ENCODE measurements around the gene COQ10A.
A peak's percentile ranks its signal among the peaks of the same experiment; 100 is the strongest.

The COQ10A gene

GRCh38 chr12:56243731-56244181, 23.0 kb upstream of the COQ10A start:
- H3K4me1 ChIP-seq (ENCODE audit: control insufficient read depth, insufficient read depth, low read length): no peaks in the 10 kb centered on the region
- no peak overlapping the region for H3K27ac ChIP-seq (ENCODE audit: low read length)
- no peaks in the 10 kb centered on the region for H3K27me3 ChIP-seq (ENCODE audit: control insufficient read depth in 1 of 2, insufficient read depth in 2 of 2, low read length in 2 of 2)
- no peak overlapping the region for H3K9ac ChIP-seq (ENCODE audit: low read length in 2 of 2)
- H3K9me3 ChIP-seq (ENCODE audit: control insufficient read depth in 2 of 2, low read length in 2 of 2): no peaks in the 10 kb centered on the region
- H3K4me3 ChIP-seq (ENCODE audit: low read length in 2 of 2): no peak overlapping the region
- peaks cover 71 to 72% of the 10 kb centered on the region in 2 donors for H3K36me3 ChIP-seq (ENCODE audit: control insufficient read depth in 2 of 2, insufficient read depth in 2 of 2, low read length in 2 of 2)

- Histone ChIP-seq H3K9me3 (ENCODE audit: control insufficient read depth in 2 of 2, low read length in 2 of 2) (no peaks in the 10 kb centered on the region), H3K36me3 (ENCODE audit: control insufficient read depth in 2 of 2, insufficient read depth in 2 of 2, low read length in 2 of 2) (peaks cover 71 to 75% of the 10 kb centered on the region in 2 donors), H3K9ac (ENCODE audit: low read length in 2 of 2) (no peak overlapping the region), H3K4me1 (ENCODE audit: control insufficient read depth, insufficient read depth, low read length) (no peaks in the 10 kb centered on the region), H3K4me3 (ENCODE audit: low read length in 2 of 2) (no peak overlapping the region), H3K27ac (ENCODE audit: low read length) (no peak overlapping the region), H3K27me3 (ENCODE audit: control insufficient read depth in 1 of 2, insufficient read depth in 2 of 2, low read length in 2 of 2) (no peaks in the 10 kb centered on the region)
Observed at GRCh38 chr12:56244494-56244893, 22.2 kb upstream of the COQ10A start.

GRCh38 chr12:56247923-56248322, 18.8 kb upstream of the COQ10A start:
- H3K9me3 ChIP-seq (ENCODE audit: control insufficient read depth in 2 of 2, low read length in 2 of 2): no peaks in the 10 kb centered on the region
- no peaks in the 10 kb centered on the region for H3K4me1 ChIP-seq (ENCODE audit: control insufficient read depth, insufficient read depth, low read length)
- H3K4me3 ChIP-seq (ENCODE audit: low read length in 2 of 2): no peak overlapping the region
- peak overlapping the region in 1 of 2 donors; percentile 5 for H3K9ac ChIP-seq (ENCODE audit: low read length in 2 of 2)
- H3K27ac ChIP-seq (ENCODE audit: low read length): no peak overlapping the region
- no peaks in the 10 kb centered on the region for H3K27me3 ChIP-seq (ENCODE audit: control insufficient read depth in 1 of 2, insufficient read depth in 2 of 2, low read length in 2 of 2)
- H3K36me3 ChIP-seq (ENCODE audit: control insufficient read depth in 2 of 2, insufficient read depth in 2 of 2, low read length in 2 of 2): peaks cover 66 to 68% of the 10 kb centered on the region in 2 donors

GRCh38 chr12:56248711-56249110, 18.0 kb upstream of the COQ10A start:
- Histone ChIP-seq H3K9me3 (ENCODE audit: control insufficient read depth in 2 of 2, low read length in 2 of 2) (no peaks in the 10 kb centered on the region), H3K27me3 (ENCODE audit: control insufficient read depth in 1 of 2, insufficient read depth in 2 of 2, low read length in 2 of 2) (no peaks in the 10 kb centered on the region), H3K9ac (ENCODE audit: low read length in 2 of 2) (no peak overlapping the region), H3K4me1 (ENCODE audit: control insufficient read depth, insufficient read depth, low read length) (no peaks in the 10 kb centered on the region), H3K36me3 (ENCODE audit: control insufficient read depth in 2 of 2, insufficient read depth in 2 of 2, low read length in 2 of 2) (peaks cover 66 to 68% of the 10 kb centered on the region in 2 donors), H3K4me3 (ENCODE audit: low read length in 2 of 2) (no peak overlapping the region), H3K27ac (ENCODE audit: low read length) (no peak overlapping the region)

- Histone ChIP-seq H3K4me1 (ENCODE audit: control insufficient read depth, insufficient read depth, low read length) (peaks cover 18% of the 10 kb centered on the region), H3K27ac (ENCODE audit: low read length) (no peak overlapping the region), H3K27me3 (ENCODE audit: control insufficient read depth in 1 of 2, insufficient read depth in 2 of 2, low read length in 2 of 2) (no peaks in the 10 kb centered on the region), H3K36me3 (ENCODE audit: control insufficient read depth in 2 of 2, insufficient read depth in 2 of 2, low read length in 2 of 2) (peaks cover 59 to 62% of the 10 kb centered on the region in 2 donors), H3K4me3 (ENCODE audit: low read length in 2 of 2) (no peak overlapping the region), H3K9me3 (ENCODE audit: control insufficient read depth in 2 of 2, low read length in 2 of 2) (no peaks in the 10 kb centered on the region), H3K9ac (ENCODE audit: low read length in 2 of 2) (no peak overlapping the region)
Observed at GRCh38 chr12:56252649-56253048, 14.1 kb upstream of the COQ10A start.

GRCh38 chr12:56253091-56253490, 13.7 kb upstream of the COQ10A start:
- H3K9ac ChIP-seq (ENCODE audit: low read length in 2 of 2): no peak overlapping the region
- no peaks in the 10 kb centered on the region for H3K9me3 ChIP-seq (ENCODE audit: control insufficient read depth in 2 of 2, low read length in 2 of 2)
- no peak overlapping the region for H3K4me3 ChIP-seq (ENCODE audit: low read length in 2 of 2)
- peaks cover 21% of the 10 kb centered on the region for H3K4me1 ChIP-seq (ENCODE audit: control insufficient read depth, insufficient read depth, low read length)
- H3K27me3 ChIP-seq (ENCODE audit: control insufficient read depth in 1 of 2, insufficient read depth in 2 of 2, low read length in 2 of 2): no peaks in the 10 kb centered on the region
- H3K27ac ChIP-seq (ENCODE audit: low read length): no peak overlapping the region
- H3K36me3 ChIP-seq (ENCODE audit: control insufficient read depth in 2 of 2, insufficient read depth in 2 of 2, low read length in 2 of 2): peaks cover 55 to 57% of the 10 kb centered on the region in 2 donors

- peak overlapping the region; percentile 83 to 92 for H3K9ac ChIP-seq (ENCODE audit: low read length in 2 of 2)
- H3K27me3 ChIP-seq (ENCODE audit: control insufficient read depth in 1 of 2, insufficient read depth in 2 of 2, low read length in 2 of 2): no peaks in the 10 kb centered on the region
- peaks cover 43 to 46% of the 10 kb centered on the region in 2 donors for H3K36me3 ChIP-seq (ENCODE audit: control insufficient read depth in 2 of 2, insufficient read depth in 2 of 2, low read length in 2 of 2)
- H3K4me1 ChIP-seq (ENCODE audit: control insufficient read depth, insufficient read depth, low read length): peaks cover 28% of the 10 kb centered on the region
- H3K4me3 ChIP-seq (ENCODE audit: low read length in 2 of 2): no peak overlapping the region
- no peak overlapping the region for H3K27ac ChIP-seq (ENCODE audit: low read length)
- no peaks in the 10 kb centered on the region for H3K9me3 ChIP-seq (ENCODE audit: control insufficient read depth in 2 of 2, low read length in 2 of 2)
Observed at GRCh38 chr12:56255671-56256070, 11.1 kb upstream of the COQ10A start.

GRCh38 chr12:56256326-56256960, 10.3 kb upstream of the COQ10A start:
- Histone ChIP-seq H3K9me3 (ENCODE audit: control insufficient read depth in 2 of 2, low read length in 2 of 2) (no peaks in the 10 kb centered on the region), H3K36me3 (ENCODE audit: control insufficient read depth in 2 of 2, insufficient read depth in 2 of 2, low read length in 2 of 2) (peaks cover 43 to 46% of the 10 kb centered on the region in 2 donors), H3K4me1 (ENCODE audit: control insufficient read depth, insufficient read depth, low read length) (peaks cover 28% of the 10 kb centered on the region), H3K9ac (ENCODE audit: low read length in 2 of 2) (peak overlapping the region; percentile 83 to 92), H3K4me3 (ENCODE audit: low read length in 2 of 2) (peak overlapping the region; percentile 88 to 96), H3K27ac (ENCODE audit: low read length) (peak overlapping the region; percentile 18), H3K27me3 (ENCODE audit: control insufficient read depth in 1 of 2, insufficient read depth in 2 of 2, low read length in 2 of 2) (no peaks in the 10 kb centered on the region)

GRCh38 chr12:56257071-56257470, 9.7 kb upstream of the COQ10A start:
- peak overlapping the region; percentile 18 for H3K27ac ChIP-seq (ENCODE audit: low read length)

GRCh38 chr12:56257491-56258067, 9.2 kb upstream of the COQ10A start:
- Histone ChIP-seq H3K9me3 (ENCODE audit: control insufficient read depth in 2 of 2, low read length in 2 of 2) (no peaks in the 10 kb centered on the region), H3K4me3 (ENCODE audit: low read length in 2 of 2) (peak overlapping the region; percentile 88 to 96), H3K36me3 (ENCODE audit: control insufficient read depth in 2 of 2, insufficient read depth in 2 of 2, low read length in 2 of 2) (peaks cover 34 to 35% of the 10 kb centered on the region in 2 donors), H3K27ac (ENCODE audit: low read length) (peak overlapping the region; percentile 79), H3K27me3 (ENCODE audit: control insufficient read depth in 1 of 2, insufficient read depth in 2 of 2, low read length in 2 of 2) (no peaks in the 10 kb centered on the region), H3K9ac (ENCODE audit: low read length in 2 of 2) (peak overlapping the region; percentile 83 to 92), H3K4me1 (ENCODE audit: control insufficient read depth, insufficient read depth, low read length) (peaks cover 28% of the 10 kb centered on the region)

More at GRCh38 chr12:56257071-56257470, 9.7 kb upstream of the COQ10A start:
- Histone ChIP-seq H3K36me3 (ENCODE audit: control insufficient read depth in 2 of 2, insufficient read depth in 2 of 2, low read length in 2 of 2) (peaks cover 39 to 40% of the 10 kb centered on the region in 2 donors), H3K27me3 (ENCODE audit: control insufficient read depth in 1 of 2, insufficient read depth in 2 of 2, low read length in 2 of 2) (no peaks in the 10 kb centered on the region), H3K9me3 (ENCODE audit: control insufficient read depth in 2 of 2, low read length in 2 of 2) (no peaks in the 10 kb centered on the region), H3K4me3 (ENCODE audit: low read length in 2 of 2) (peak overlapping the region; percentile 88 to 96), H3K9ac (ENCODE audit: low read length in 2 of 2) (peak overlapping the region; percentile 83 to 92), H3K4me1 (ENCODE audit: control insufficient read depth, insufficient read depth, low read length) (peaks cover 28% of the 10 kb centered on the region)
